SK-N-MC (cell line): ENCODE measurements around the gene IQSEC1.

ENCODE experiments used
- EZH2 ChIP-seq: fragments of 200-600 bp; sonication (generic); IDR thresholded peaks from one replicate; pipeline ENCODE4 v1.6.1; 2017; ENCODE audit warnings: antibody characterized with exemption
- FOXP2 ChIP-seq: optimal IDR thresholded peaks from 2 replicates; pipeline ENCODE3; 2011; ENCODE audit warnings: mild to moderate bottlenecking, moderate library complexity; ENCODE audit not compliant: insufficient read depth; ENCODE audit errors: extremely low read length, control extremely low read depth
- POLR2AphosphoS5 ChIP-seq: IDR thresholded peaks from 2 replicates; pipeline ENCODE4 v1.6.1; 2012; ENCODE audit warnings: mild to moderate bottlenecking, low read depth, low read length, borderline replicate concordance

- no peak for TF ChIP-seq POLR2AphosphoS5
- TF ChIP-seq EZH2: no peak
- no peak for TF ChIP-seq FOXP2
Measured at GRCh38 chr3:13112521-13113345, 39.5 kb upstream of the IQSEC1 start.
